ENCODE results near the gene FAM43A.

The FAM43A gene

DNA sequence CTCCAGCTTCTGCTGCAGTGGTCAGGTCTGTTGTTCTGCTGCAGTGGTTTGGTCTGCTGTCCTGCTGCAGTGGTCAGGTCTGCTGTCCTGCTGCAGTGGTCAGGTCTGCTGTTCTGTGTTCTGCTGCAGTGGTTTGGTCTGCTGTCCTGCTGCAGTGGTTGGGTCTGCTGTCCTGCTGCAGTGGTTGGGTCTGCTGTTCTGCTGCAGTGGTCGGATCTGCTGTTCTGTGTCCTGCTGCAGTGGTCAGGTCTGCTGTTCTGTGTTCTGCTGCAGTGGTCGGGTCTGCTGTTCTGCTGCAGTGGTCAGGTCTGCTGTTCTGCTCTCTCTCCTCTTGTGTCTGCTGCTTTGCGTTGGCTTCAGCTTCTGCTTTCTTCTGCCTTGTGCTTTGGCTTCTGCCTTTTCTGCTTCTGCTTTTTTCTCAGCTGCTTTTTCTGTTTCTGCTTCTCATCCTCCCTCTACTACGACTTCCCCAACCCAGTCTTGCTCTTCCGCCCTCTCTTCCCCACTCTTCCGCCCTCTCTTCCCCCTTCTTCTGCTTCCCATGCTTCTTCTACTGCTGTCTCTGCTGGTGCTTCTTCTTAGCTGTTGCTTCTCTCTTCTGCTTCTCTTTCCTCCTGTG, 50.7 kb downstream of the FAM43A start:
- Mint-ChIP-seq H3K27ac (no peak overlapping the region), H3K4me3 (no peak overlapping the region), H3K9me3 (peaks cover 2% of the 10 kb centered on the region), H3K27me3 (peaks cover 35% of the 10 kb centered on the region), H3K4me1 (ENCODE audit: low read depth) (peaks cover 1% of the 10 kb centered on the region), H3K36me3 (ENCODE audit: low read depth) (no peaks in the 10 kb centered on the region)
- no peak for DNase-seq

GRCh38 chr3:194736896-194737600, 51.4 kb downstream of the FAM43A start:
- Mint-ChIP-seq H3K4me1 (ENCODE audit: low read depth) (peaks cover 1% of the 10 kb centered on the region), H3K4me3 (no peak overlapping the region), H3K9me3 (peaks cover 2% of the 10 kb centered on the region), H3K27ac (no peak overlapping the region), H3K36me3 (ENCODE audit: low read depth) (no peaks in the 10 kb centered on the region), H3K27me3 (peaks cover 36% of the 10 kb centered on the region)
- no peak for DNase-seq
